DOHH2 (cell line): ENCODE measurements around the gene RNF213.

ENCODE experiments used
- EZH2phosphoT487 ChIP-seq: fragments of 200-600 bp; sonication (generic); IDR thresholded peaks from 2 replicates; pipeline ENCODE4 v1.6.1; 2017; ENCODE audit warnings: borderline replicate concordance, mild to moderate bottlenecking, antibody characterized with exemption, low read length, moderate library complexity, mixed read lengths
- TF ChIP-seq, protein P1 (sequence below): fragments of 200-600 bp; sonication (generic); IDR thresholded peaks from one replicate; pipeline ENCODE4 v1.5.1; 2014; ENCODE audit warnings: antibody characterized with exemption, mild to moderate bottlenecking, low read depth, low read length; ENCODE audit not compliant: poor library complexity, severe bottlenecking

DNA sequence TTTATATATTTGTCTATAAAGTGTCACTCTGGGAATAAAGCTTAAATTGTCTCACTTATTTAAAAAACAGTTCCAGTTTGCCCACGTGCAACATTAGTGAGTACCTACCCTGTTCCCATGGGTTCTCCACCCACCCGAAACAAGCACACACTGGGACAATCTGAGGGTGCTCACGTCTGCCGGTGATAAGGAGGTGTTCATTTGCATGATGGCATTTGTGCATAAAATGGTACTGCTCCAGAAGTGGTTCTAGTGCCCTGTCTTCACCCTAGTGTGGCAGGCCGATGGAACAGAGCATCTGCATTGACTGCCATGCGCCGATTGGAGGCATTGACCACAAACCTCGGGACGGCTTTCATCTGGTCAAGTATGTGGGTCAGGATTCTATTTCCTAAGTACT is 118.7 kb downstream of the RNF213 start:
- TF ChIP-seq, protein P1, sequence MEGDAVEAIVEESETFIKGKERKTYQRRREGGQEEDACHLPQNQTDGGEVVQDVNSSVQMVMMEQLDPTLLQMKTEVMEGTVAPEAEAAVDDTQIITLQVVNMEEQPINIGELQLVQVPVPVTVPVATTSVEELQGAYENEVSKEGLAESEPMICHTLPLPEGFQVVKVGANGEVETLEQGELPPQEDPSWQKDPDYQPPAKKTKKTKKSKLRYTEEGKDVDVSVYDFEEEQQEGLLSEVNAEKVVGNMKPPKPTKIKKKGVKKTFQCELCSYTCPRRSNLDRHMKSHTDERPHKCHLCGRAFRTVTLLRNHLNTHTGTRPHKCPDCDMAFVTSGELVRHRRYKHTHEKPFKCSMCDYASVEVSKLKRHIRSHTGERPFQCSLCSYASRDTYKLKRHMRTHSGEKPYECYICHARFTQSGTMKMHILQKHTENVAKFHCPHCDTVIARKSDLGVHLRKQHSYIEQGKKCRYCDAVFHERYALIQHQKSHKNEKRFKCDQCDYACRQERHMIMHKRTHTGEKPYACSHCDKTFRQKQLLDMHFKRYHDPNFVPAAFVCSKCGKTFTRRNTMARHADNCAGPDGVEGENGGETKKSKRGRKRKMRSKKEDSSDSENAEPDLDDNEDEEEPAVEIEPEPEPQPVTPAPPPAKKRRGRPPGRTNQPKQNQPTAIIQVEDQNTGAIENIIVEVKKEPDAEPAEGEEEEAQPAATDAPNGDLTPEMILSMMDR, result no peak
- no peak for TF ChIP-seq EZH2phosphoT487
